Activated naive CD4-positive, alpha-beta T cell treated with anti-CD3 and anti-CD28 coated beads, Interleukin-2, amount 10 ng/mL, durations not matched to agents 7 days and 5 days (primary cell): ENCODE results near the gene MXD1.

Experiments used
- CTCF ChIA-PET: fragments of 350-600 bp; sonication (Branson Sonifier 250); formaldehyde crosslinking; loops from one replicate; lab custom pipeline; 2021; ENCODE audit warnings: antibody characterized with exemption; lab: Charles Lee
- DNase-seq: peaks from one replicate; pipeline ENCODE4 v3.0.0-alpha.2; 2020
- H3K27ac Mint-ChIP-seq: one replicate; pipeline ENCODE4 v1.8.0; 2021; ENCODE audit warnings: mild to moderate bottlenecking, moderate library complexity, mixed read lengths
- H3K27me3 Mint-ChIP-seq: one replicate; pipeline ENCODE4 v1.8.0; 2021; ENCODE audit warnings: mild to moderate bottlenecking, mixed read lengths
- H3K36me3 Mint-ChIP-seq: one replicate; pipeline ENCODE4 v1.8.0; 2021; ENCODE audit warnings: mixed read lengths
- H3K4me1 Mint-ChIP-seq: one replicate; pipeline ENCODE4 v1.8.0; 2021; ENCODE audit warnings: mixed read lengths
- H3K4me3 Mint-ChIP-seq: one replicate; pipeline ENCODE4 v1.8.0; 2021; ENCODE audit warnings: mild to moderate bottlenecking, moderate library complexity, mixed read lengths
- H3K9me3 Mint-ChIP-seq: one replicate; pipeline ENCODE4 v1.8.0; 2021; ENCODE audit warnings: mixed read lengths

Gene MXD1

DNA sequence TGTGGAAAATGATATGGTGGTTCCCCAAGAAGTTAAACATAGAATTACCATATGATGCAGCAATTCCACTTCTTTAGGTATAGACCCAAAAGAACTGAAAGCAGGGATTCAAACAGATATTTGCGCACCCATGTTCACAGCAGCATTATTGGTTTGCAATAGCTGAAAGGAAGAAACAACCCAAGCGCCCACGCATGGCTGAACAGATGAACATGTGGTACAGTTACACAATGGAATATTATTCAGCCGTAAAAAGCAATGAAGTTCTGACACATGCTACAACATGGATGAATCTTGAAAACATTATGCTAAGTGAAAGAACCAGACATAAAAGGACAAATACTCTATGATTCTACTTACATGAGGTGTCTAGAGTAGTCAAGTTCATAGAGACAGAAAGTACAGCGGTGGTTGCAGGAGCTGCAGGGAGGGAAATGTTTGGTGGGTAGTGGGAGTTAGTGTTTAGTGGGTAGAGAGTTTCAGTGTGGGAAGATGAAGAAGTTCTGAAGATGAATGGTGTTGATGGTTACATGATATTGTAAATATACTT, 73.3 kb downstream of the MXD1 start:
- Mint-ChIP-seq H3K36me3 (no peaks in the 10 kb centered on the region), H3K27ac (no peak overlapping the region), H3K4me1 (peaks cover 2% of the 10 kb centered on the region), H3K9me3 (no peaks in the 10 kb centered on the region), H3K4me3 (no peak overlapping the region), H3K27me3 (no peaks in the 10 kb centered on the region)
- CTCF ChIA-PET: no interaction called here
- no peak for DNase-seq

DNA sequence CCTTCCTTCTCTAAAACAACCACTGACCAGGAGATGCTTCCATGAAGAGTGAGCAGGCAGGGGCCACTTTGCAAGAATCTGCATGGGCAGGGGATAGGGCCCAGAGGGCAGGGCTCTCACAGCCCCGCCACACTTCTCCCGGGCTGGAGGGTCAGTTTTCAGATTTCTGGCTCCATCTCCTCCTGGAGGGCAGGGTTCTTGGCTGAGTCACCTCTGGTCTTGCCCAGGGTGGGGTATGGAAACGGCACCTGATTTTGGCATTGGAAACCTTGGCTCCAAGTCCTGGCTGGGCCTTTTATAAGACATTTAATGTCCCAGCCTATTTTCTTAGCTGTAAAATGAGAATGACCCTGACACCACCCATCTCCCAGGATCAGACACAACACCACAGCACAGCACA, 74.1 kb downstream of the MXD1 start:
- CTCF ChIA-PET: no interaction called here
- peaks cover 2% of the 10 kb centered on the region for H3K4me1 Mint-ChIP-seq
- no peaks in the 10 kb centered on the region for H3K9me3 Mint-ChIP-seq
- no peaks in the 10 kb centered on the region for H3K27me3 Mint-ChIP-seq
- H3K36me3 Mint-ChIP-seq: peaks cover under 1% of the 10 kb centered on the region
- no peak for DNase-seq
- H3K27ac Mint-ChIP-seq: no peak overlapping the region
- no peak overlapping the region for H3K4me3 Mint-ChIP-seq

DNA sequence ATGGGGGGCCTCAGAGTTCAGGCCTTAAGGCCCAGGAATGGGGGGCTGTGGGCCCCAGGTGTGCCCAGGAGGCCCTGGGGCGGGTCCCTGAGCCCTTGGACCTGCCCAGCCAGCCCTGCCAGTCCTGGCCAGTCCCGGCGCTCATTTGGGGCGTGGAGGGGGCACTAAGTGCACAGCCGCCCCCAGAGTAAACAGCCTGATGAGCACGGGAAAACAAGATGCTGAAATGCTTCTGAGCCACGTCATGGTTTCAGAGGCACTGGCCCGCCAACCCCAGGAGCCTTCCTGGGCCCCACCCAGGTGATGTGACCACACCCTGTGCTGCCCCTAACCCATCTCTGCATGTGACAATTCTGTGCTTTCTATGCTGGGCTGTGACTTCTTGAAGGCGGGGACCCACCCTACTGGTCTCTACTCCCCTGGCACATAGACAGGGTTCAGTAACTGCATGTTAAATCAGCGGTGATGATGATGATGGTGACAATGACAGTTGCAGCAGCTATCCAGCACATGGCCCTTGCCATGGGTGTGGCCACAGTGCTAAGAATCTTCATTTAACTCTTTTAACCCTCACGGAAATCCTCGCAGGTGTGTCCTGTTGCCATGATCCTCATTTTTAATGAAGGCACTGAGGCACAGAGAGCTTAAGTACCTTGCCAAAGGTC, 74.7 kb downstream of the MXD1 start:
- Mint-ChIP-seq H3K4me3 (no peak overlapping the region), H3K9me3 (no peaks in the 10 kb centered on the region), H3K36me3 (peaks cover 5% of the 10 kb centered on the region), H3K27me3 (no peaks in the 10 kb centered on the region), H3K27ac (no peak overlapping the region), H3K4me1 (peaks cover 2% of the 10 kb centered on the region)
- CTCF ChIA-PET: no interaction called here
- no peak for DNase-seq
